Mammary epithelial cell (primary cell): ENCODE measurements around the gene OR10H2.

ENCODE experiments used
- CTCF ChIP-seq, 2 donors: IDR thresholded peaks in 1 of 2; conservative IDR thresholded peaks in 1 of 2; 2 replicates each; pipeline ENCODE4 v1.5.1; 2011 to 2012; ENCODE audit warnings: inconsistent platforms in 2 of 2, low read length in 2 of 2, mild to moderate bottlenecking in 2 of 2, control low read depth in 1 of 2, low read depth in 1 of 2; ENCODE audit not compliant: insufficient read depth in 1 of 2; ENCODE audit errors: extremely low read depth in 1 of 2
- EZH2 ChIP-seq: IDR thresholded peaks from 2 replicates; pipeline ENCODE4 v1.6.1; 2012; ENCODE audit warnings: low read length, inconsistent platforms, borderline replicate concordance

DNA sequence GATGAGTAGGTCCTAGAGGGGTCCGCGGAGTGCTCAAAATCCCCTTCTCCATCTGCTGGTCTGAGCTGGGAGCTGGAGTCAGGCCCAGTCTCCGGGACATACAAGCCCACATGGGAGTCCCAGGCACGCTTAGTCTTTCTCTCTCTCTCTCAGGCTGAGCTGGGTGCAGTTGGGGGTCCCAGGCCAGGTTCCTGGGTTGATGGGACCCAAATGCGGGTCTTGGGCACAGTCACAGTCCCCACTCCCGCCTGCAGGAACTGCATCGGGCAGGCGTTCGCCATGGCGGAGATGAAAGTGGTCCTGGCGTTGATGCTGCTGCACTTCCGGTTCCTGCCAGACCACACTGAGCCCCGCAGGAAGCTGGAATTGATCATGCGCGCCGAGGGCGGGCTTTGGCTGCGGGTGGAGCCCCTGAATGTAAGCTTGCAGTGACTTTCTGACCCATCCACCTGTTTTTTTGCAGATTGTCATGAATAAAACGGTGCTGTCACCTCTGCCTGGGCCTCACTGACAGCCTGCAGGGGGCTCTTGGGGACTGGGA lies 31.1 kb upstream of the OR10H2 start:
- TF ChIP-seq CTCF (conservative IDR thresholded peaks at IDR 0.05 in 1 of 2, IDR thresholded peaks at IDR 0.05 in 1 of 2; ENCODE audit: extremely low read depth in 1 of 2, insufficient read depth in 1 of 2, low read depth in 1 of 2, low read length in 2 of 2) = no peak
- TF ChIP-seq EZH2 = no peak
